ENCODE measurements around the gene CFAP74.
A peak's percentile ranks its signal among the peaks of the same experiment; 100 is the strongest.

- TF ChIP-seq CTCF (optimal IDR thresholded peaks at IDR 0.05 in 1 of 3, IDR thresholded peaks at IDR 0.05 in 1 of 3, conservative IDR thresholded peaks at IDR 0.05 in 1 of 3; ENCODE audit: extremely low read depth in 1 of 3, insufficient read depth in 2 of 3, low read length in 3 of 3) = peak; percentile 84 to 95 (median 94)
- TF ChIP-seq EZH2 (IDR thresholded peaks at IDR 0.05; ENCODE audit: low read length) = no peak
Measured at GRCh38 chr1:1959840-1960479, 43.6 kb downstream of the CFAP74 start.
